ENCODE results near the gene ZNF638.

The ZNF638 gene

DNA sequence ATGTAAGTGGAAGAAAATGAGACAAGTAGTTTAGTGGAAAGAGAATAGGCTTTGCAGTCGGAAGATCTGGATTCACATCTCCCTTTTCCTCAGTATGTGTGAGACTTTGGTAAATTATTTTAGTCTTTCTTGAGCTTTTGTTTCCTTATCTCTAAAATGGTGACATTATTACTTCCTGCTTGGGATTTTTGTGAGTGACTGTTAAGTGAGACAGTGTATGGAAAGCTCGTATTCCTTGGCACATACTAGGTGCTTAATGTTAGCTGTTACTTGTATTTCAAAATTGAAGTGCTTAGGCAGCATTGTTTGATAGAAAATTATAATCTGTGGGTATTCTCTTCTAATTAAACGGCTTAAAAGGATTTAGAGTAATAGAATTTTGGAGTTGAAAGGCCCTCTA lies 2.0 kb downstream of the ZNF638 start:
- no peak for DNase-seq

DNA sequence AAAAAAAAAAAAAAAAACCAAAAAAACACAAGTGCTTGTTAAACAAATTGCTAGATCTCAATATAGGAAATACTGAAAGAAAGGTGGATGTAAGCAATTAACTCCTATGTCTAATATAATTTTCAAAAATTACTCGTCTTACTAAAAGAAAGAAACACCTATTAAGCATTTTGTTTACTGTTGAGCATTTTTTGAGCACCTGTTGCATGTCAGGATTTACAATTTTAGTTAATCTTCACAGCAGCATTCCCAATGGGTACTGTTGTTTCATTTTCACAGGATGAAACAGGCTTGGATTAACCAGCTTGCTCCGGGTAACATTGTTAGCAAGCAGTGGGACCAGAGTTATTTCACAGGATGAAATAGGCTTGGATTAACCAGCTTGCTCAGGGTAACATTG lies 4.8 kb downstream of the ZNF638 start:
- DNase-seq = no peak

DNA sequence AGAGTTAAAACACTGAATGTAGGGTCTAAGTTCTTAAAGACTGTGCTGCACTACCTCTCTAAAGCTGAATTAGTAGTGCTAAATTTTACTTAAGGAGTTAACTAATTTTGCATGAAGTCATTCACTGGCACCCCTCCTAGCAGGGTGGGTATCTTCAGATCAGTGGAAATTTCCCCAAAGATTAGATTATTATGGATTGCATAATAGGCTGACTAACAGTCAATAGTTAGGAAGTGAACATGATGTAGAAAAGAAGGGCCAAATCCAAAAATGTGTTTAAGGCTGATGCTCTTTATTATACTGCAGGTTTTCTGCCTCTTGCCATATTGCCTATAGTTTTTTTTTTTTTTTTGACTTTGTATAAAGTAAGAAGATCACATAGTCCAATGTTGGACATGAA lies 5.2 kb downstream of the ZNF638 start:
- DNase-seq = no peak

DNA sequence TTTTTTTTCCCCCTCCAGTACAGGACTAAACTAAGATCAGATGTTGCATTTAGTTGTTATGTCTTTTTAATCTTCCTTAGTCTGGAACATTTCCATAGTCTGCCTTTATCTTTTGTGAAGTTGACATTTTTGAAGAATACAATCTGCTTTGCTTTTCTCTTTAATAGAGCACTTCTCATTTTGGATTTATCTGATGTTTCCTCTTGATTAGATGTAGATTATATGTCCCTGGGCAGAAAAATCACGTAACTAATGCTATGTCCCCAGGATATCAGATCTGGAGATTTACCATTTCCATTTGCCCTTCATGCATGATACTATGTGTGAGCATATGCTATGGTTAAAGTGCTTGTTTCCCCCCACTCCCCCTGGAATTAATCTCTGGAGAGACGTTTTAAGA lies 6.2 kb downstream of the ZNF638 start:
- no peak for DNase-seq

DNA sequence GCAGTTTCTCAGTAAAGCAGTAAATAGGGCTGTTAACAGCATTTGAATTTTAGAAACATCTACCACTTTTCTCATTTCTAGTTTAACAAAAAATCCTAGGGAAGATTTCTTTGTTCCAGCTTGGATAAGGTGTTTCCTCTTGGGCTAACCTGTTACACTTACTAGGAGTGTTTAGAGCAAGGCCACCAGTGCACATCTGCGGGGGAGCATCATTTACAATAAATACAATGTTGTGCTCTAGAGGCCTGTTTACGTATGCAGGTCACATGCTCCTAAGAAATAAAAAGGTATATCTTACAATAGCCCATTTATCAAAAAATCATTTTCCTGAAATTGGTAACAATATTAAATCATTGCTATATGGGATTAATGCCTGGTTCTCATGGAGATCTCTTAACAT lies 8.1 kb downstream of the ZNF638 start:
- no peak for DNase-seq

DNA sequence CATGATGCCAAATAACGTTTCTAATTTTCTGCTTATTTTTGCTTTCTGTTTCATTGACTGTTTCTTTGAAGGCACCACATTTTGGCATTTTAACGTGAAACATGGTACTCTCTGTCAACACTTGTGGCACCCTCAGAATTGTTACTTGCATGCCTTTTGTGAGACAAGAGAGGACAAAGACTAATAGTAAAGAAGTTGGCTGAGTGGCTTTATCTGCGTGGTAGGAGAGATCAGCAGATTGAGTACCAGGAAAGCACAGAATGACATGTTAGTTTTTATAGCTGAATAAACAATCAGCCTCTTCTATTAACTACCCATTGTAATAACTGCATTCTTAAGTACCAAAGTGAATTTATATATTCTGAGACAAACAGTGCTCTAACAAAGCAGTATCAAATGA lies 8.6 kb downstream of the ZNF638 start:
- DNase-seq = no peak

DNA sequence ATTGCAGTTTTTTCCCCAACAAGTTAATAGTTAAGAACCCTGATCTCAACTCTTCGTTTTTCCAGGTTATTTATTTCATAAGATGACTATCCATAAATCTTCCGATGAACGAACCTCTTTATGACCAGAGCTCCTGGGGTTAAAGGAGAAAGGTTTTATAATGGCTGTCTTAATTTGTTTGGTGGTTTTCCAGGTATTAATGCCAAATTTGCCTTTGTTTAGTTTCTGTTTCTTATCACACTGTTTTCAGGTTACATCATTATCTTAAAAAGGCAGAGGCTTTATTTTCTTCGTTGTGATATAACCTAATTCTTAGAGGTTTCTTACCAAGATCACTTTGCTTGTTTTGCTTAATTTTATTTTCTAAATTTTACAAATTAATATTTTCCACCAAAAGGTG lies 10.1 kb downstream of the ZNF638 start:
- no peak for DNase-seq

DNA sequence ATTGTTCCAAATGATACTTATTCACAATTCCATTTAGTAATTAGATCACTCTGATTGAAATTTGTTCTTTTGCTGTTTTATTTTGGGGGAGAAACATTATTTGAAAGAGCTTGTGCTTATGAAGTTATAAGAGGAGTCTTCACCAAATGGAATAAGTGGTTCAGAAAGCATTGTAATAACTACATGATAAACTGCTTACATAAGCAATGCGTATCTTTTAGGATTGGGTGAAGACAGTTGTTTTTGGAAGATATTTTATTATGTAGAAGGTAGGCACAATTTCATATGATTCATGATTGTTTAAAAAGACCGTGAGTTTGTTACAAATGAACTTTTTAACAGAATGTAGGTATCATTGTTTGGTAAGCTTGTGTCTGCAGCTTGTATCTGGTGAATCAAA lies 14.5 kb downstream of the ZNF638 start:
- no peak for DNase-seq

DNA sequence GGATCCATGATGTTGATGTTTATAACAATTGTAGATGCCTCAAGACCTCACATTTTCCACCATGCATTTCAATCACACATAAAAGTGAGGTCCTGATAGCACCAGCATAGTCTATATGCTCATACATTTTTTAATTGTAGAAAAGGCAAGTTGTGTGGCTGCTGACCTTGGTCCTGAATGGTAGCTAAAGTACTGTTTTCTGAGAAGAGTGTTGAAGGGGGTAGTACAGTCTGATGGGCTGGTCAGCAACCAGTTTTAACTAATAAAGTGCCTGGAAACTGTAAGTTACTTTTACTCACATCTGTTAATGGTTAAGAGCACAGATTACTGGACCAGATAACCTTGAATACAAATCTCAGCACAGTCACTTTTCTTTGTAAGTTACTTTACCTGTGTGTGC lies 15.9 kb downstream of the ZNF638 start:
- peak; percentile 36 to 61 for DNase-seq

DNA sequence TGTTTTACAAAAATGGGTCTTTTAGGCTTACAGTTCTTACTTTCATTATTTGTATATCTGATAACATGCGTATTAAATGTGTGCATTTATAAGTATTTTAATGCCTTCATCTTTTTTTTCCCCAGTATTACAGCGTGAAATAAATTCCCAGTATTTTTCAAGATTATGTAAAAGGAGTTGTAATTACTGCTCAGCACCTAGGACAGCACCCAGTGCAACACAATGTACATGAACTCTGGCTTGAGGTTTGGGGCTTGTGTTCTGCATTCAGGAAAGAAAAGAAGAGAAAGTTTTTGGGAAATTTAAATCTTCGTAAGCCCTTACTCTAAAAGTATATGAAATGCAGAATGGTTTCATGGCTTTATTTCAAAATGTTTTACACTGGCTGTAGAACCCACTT lies 16.7 kb downstream of the ZNF638 start:
- DNase-seq = peak; percentile 29 to 54

DNA sequence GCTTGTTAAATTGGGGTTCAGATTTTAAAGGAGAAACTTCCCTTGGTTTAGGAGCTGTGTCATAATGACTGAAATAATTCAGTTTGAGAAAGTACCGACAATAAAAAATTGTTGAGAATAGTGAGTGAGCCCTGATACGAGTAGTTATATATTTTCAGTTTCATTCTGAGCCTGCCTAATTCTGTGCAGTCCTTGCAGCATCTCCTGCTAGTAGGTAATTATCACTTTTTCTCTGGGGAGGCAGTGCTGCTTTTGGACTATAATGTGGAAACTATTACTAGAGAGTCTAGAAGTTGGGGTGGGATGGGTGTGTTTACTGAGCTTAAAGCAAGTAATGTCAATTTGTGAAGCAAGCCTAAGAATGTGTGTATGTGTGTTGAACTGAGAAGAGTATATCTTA lies 21.7 kb downstream of the ZNF638 start:
- DNase-seq = no peak

DNA sequence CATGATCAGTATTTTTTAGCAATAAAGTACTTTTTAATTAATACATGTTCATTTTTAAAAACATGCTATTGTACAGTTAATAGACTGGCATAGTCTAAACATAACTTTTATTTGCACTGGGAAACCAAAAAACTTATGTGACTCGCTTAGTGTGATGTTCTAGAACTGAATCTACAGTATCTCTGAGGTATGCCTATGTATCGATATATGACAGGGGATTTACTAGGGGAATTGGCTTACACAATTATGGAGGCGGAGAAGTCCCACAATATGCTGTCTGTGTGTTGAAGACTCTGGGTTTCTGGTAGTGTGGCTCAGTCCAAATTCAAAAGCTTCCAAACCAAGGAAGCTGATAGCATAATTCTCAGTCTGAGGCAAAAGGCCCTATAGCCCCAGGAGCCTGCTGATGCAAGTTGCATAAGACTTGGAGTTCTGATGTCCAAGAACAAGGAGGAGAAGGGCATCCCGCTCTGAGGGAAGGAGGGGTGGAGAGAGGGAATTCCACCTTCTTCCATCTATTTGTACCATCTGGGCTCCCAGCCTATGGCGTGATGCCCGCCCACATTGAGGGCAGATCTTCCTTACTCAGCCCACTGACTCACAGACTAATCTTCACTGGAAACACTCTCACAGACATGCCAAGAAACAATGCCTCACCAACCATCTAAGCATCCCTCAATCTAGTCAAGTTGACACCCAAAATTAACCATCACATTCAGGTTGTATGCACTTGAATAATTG lies 27.5 kb downstream of the ZNF638 start:
- DNase-seq = no peak

DNA sequence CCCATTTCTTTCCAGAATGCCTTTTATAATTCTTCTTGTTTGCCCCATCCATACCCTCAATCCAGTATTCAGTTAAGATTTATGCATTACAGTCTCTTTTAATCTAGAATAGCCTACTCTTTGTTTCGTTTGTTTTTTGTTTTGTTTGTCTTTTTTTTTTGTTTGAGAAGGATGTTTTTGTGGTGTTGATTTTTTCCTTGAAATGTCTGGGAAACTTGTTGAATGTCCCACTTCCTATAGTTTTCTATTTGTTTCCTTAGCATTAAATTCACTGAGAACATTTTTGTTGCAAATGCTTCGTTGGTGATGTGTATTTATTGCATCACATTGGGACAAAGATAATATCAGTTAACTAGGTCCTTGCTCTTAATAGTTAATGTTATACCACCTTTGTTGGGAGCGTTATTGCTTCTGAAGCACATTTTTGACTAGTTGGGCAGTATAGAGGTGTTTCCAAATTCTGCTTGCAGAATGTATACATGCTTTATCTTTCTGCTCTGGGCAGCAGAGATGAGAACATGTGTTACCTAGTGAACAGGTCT lies 28.9 kb downstream of the ZNF638 start:
- DNase-seq = no peak

DNA sequence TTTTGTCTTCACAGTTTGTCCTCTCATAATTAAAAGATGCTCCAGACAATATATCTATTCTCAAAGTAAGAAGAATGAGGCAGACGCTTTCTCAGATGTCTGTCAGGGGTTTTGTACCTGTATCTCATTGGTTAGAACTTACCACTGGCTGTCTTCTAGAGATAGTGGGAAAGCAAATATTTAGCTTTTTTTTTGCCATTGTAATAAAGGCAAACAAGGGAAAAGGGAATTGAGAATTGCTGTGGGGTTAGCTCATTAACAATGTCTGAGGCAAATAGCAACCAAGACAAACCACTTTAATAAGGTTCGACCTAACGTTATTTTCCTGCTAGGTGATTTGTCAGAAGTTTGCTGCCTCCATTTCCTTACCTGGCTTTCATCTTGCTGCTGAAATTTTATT lies 30.0 kb downstream of the ZNF638 start:
- no peak for DNase-seq

DNA sequence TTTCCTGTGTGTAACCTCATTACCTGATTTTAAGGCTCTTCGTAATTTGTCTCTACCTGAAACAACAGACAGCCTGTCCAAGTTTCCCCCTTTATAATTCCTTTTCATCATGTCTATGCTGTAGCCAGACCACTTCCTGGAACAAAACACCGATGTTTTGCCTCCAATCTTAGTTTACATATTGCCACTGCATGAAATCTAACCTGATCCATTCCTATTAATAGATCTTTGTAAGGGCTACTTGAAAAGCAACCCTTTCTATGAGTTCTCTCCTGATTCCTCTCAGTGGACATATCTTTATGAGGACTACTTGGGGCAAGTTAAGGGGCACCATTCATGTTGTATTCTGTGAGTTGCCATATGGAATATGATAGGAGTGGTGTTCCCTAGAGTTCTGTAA lies 30.9 kb downstream of the ZNF638 start:
- no peak for DNase-seq

DNA sequence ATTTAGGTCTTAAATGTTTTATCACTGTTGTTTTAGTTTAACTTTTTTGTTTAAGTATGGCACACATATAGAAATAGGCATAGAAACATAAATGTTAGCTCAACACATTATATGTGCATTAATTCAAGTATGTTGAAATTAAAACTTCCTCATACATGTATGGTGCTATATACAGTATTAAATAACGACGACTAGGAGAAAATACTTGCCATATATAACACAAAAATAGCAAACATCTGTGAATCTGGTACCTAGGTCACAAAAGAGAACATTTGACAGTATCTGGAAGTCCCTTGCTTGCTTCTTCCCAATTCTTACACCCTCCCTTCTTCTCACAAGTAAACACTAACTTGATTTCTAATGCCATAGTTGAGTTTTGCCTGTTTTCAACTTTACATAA lies 38.4 kb downstream of the ZNF638 start:
- no peak for DNase-seq

DNA sequence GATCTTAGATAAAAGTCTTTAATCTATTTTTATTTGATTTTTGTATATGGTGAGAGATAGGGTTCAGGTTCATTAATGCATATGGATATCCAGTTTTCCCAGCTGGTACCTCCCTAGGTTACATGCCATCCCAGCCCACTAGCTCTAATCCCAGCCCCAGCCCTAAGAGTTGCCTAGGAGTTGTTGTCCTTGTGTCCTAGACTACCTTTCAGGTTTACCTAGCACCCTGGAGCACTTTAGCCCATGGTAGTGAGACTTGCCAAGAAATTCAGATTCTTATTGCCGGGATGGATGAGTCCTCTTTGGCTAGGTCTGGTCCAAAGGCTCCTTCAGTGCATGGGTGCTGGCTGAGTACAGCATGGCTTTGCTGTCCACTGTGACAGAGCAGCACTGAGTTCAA lies 40.5 kb downstream of the ZNF638 start:
- DNase-seq = no peak

DNA sequence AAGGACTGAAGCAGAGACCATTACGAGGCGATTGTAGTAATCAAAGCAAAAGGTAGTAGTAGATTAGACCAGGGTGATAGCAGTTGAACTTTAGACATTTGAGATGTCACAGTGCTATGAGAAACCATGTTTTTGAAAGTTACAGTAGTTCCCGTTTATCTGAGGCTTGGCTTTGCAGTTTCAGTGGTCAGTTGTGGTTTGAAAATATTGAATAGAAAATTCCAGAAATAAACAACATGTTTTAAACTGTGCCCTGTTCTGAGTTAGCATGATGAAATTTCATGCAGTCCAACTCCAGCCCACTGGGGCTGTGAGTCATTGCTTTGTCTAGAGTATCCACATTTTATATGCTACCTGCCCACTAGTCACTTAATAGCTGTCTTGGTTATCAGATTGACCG lies 47.5 kb downstream of the ZNF638 start:
- no peak for DNase-seq

DNA sequence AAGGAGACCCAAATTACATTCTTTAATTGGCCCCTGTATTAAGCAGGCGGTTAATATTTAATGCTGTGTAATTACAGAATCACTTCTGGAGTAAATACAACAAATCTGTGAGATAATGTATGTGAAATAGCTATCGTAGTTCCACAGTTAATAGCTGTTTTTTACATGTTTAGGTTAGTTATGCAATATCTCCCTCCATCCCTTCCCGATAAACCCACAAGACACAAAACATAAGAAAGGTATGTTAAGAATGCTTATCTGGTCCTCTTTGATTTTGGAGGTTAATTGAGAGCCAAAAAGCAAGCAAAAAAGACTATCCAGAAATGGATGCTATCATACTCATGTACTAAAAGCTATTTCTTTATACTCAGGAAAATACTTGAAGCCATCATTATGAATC lies 49.1 kb downstream of the ZNF638 start:
- no peak for DNase-seq

DNA sequence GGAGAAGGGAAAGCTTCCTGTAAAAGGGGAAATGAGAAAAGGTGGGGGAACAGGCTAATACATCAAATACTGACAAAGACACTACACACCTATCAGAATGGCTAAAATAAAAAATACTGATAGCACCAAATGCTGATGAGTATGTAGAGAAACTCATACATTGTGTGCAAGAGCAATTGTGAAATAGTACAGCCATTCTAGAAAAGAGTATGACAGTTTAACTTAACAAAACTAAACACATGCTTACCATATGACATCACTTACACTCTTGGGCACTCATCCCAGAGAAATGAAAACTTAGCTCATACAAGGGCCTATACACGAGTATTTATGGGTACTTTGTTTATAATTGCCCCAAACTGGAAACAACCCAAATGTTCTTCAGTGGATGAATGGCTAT lies 53.4 kb downstream of the ZNF638 start:
- no peak for DNase-seq

DNA sequence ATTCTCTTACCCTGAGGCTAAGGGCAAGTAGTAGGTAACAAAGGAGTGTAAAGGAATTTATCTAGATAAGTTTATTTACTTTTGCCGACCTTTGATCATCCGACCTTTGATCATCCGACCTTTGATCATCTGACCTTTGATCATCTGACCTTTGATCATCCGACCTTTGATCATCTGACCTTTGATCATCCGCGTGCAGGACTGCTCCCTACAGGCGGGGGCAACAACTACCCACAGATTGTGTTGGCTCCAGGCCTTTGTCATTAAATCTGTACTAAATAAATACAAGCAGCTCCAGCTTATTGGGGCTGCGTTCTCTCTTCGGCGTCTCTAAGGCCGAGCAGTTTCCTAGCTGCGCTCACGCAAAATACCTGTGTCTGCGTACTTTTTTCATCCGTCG lies 56.6 kb downstream of the ZNF638 start:
- DNase-seq = no peak

DNA sequence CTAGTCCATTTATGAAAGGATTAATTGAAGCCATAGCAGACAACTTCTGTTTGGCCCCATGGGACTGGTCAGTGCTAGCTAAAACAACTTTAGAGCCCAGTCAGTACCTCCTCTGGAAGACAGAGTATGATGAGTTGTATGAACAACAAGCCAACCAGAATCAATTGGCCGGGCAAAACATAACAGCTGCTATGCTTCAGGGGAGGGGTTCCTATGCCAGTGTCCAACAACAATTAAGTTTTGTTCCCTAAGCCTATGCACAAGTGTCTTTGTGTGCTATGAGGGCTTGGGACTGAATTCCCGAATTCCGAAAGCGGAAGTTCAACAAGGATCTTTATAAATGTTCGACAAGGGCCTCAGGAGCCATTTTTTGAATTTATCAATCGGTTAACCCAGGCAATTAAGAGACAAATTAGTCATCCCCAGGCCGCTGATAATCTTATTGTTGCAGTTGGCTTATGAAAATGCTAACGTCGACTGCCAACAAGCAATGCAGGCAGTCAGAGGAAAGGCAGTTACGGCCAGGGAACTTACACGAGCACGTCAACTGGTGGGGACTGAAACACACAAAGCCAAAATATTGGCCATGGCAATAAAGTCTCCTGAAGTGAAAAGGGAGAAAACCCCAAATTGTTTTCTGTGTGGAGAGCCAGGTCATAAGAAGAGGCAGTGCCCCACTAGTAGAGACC lies 57.9 kb downstream of the ZNF638 start:
- no peak for DNase-seq

DNA sequence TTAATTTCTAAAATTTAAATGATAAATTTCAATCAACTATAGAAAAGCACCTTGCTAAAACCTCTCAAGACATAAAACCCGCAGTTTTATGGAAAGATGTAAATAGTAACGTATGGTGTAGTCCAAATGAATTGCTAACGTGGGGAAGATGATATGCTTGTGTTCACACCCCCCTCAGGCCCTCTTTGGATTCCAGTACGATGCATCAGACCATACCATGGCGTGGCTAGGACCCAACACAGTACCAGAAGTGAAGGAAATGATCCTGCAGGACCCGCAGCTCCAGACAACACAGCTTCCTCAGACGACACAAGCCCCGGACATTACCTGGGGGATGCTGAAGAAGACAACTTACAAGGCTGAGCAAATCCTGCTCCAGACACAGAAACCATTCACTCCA lies 61.6 kb downstream of the ZNF638 start:
- no peak for DNase-seq

DNA sequence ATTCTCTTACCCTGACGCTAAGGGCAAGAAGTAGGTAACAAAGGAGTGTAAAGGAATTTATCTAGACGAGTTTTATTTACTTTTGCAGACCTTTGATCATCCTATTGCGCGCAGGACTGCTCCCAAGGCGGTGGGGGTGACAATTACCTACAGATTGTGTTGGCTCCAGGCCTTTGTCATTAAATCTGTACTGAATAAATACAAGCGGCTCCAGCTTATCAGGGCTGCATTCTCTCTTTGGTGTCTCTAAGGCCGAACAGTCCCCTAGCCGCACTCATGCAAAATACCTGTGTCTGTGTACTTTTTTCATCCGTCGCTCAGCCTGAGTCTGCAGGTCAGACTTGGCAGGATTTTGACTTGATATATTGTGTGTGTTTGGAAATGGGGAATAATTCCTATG lies 63.9 kb downstream of the ZNF638 start:
- DNase-seq = no peak

DNA sequence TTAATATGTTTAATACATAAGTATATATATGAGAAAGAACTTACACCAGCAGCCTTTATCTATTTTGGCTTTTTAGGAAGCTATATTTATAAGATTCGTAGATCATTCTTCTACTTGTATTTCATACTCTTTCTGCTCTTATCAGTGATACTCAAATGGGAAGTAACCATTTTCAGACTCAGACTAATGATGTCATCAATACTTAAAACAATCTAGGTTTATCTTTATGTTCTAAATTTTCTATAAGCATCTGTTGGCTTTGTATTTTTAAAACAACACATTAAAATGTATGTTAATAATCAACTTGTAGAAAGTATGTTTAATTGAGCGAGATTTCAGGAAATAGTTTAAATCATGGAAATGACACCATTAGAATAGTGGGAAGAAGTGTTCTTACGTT lies 70.8 kb downstream of the ZNF638 start:
- no peak for DNase-seq

Data from Kasumi-1 (cell line).